ENCODE data around the gene CALCOCO2.
"Not testable (repeated sequence)": the region's sequence is repeated elsewhere in the genome, so short reads cannot be mapped to it uniquely, and the experiment has no call there.

GRCh38 chr17:48872409-48872808 lies 41.6 kb downstream of the CALCOCO2 start:
- TF ChIP-seq CTCF (IDR thresholded peaks at IDR 0.05; ENCODE audit: low read depth, low read length, missing input control); GABPA (IDR thresholded peaks at IDR 0.05 in 1 of 2, conservative IDR thresholded peaks at IDR 0.05 in 1 of 2); ATF3 (IDR thresholded peaks at IDR 0.05); JUND (IDR thresholded peaks at IDR 0.05); RAD21 (IDR thresholded peaks at IDR 0.05); REST (IDR thresholded peaks at IDR 0.05); SP1 (IDR thresholded peaks at IDR 0.05); YY1 (IDR thresholded peaks at IDR 0.05): not testable (repeated sequence)

Measured in liver (tissue), 3 donors.